Mammary epithelial cell (primary cell): ENCODE results near the gene OTX1.

Source experiments
- EZH2 ChIP-seq: IDR thresholded peaks from 2 replicates; pipeline ENCODE4 v1.6.1; 2012; ENCODE audit warnings: low read length, inconsistent platforms, borderline replicate concordance
- TF ChIP-seq, protein P1 (sequence below), 2 donors: IDR thresholded peaks in 1 of 2; conservative IDR thresholded peaks in 1 of 2; 2 replicates each; pipeline ENCODE4 v1.5.1; 2011 to 2012; ENCODE audit warnings: inconsistent platforms in 2 of 2, low read length in 2 of 2, mild to moderate bottlenecking in 2 of 2, control low read depth in 1 of 2, low read depth in 1 of 2; ENCODE audit not compliant: insufficient read depth in 1 of 2; ENCODE audit errors: extremely low read depth in 1 of 2

DNA sequence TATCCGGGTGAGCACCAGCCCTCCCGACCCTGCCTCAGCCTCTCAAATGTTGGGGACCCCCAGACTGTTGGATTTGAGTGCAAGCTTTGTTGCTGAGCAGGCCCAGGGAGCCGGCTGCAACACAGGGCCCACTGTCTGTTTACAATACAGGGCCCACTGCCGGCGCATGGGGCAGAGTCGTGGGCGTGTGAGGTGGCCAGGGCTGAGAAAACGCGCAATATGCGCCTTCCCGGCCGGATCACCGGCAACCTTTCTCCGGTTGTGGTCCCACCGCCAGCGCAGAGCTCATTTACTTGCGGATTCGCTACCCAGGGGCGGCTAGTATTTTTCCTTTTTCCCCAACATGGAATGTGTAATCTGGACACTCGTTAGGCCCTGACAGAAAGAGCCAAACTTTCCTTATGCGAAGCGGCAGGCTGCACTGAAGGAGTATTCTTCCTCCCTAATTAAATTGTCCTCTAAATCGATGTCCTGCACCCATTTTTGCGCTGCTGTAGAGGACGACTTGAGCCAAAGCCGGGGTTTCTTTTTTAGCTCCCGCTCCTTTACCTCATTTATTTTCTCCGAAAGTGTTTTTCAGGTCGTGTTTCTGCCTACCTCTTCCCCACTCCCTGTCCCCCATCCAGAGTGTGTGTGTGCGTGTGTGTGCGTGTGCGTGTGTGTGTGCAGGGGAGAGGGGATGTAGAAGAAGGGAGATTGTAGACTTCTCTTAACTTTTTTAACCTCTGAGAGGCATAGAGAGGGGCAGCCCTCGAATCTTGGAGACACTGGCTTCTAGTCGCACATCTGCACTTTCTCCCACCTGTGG is 2.7 kb downstream of the OTX1 start:
- TF ChIP-seq, protein P1, sequence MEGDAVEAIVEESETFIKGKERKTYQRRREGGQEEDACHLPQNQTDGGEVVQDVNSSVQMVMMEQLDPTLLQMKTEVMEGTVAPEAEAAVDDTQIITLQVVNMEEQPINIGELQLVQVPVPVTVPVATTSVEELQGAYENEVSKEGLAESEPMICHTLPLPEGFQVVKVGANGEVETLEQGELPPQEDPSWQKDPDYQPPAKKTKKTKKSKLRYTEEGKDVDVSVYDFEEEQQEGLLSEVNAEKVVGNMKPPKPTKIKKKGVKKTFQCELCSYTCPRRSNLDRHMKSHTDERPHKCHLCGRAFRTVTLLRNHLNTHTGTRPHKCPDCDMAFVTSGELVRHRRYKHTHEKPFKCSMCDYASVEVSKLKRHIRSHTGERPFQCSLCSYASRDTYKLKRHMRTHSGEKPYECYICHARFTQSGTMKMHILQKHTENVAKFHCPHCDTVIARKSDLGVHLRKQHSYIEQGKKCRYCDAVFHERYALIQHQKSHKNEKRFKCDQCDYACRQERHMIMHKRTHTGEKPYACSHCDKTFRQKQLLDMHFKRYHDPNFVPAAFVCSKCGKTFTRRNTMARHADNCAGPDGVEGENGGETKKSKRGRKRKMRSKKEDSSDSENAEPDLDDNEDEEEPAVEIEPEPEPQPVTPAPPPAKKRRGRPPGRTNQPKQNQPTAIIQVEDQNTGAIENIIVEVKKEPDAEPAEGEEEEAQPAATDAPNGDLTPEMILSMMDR (conservative IDR thresholded peaks at IDR 0.05 in 1 of 2, IDR thresholded peaks at IDR 0.05 in 1 of 2; ENCODE audit: extremely low read depth in 1 of 2, insufficient read depth in 1 of 2, low read depth in 1 of 2, low read length in 2 of 2): no peak
- TF ChIP-seq EZH2: no peak
